PC-9 (cell line): ENCODE data around the gene IMPA2. TPM values are rescaled to one million over a fixed set of nuclear protein-coding genes. Genes with fewer than 3 reads are reported as not detected.

Experiments
- BruUV-seq: library from RNA; stranded (reverse); fragments of 400-500 nt; replicated peaks from 2 replicates; lab custom pipeline; 2021; lab: Mats Ljungman, UMichigan
- CTCF ChIA-PET: fragments of 300-600 bp; sonication (Branson Sonifier 250); formaldehyde crosslinking; loops from one replicate; lab custom pipeline; 2022; ENCODE audit warnings: antibody characterized with exemption; lab: Charles Lee
- POLR2A ChIA-PET: fragments of 300-600 bp; sonication (Branson Sonifier 250); formaldehyde crosslinking; loops from one replicate; lab custom pipeline; 2022; ENCODE audit warnings: antibody characterized with exemption; ENCODE audit not compliant: unreplicated experiment; lab: Charles Lee
- DNase-seq, 2 experiments: peaks; one replicate each; pipeline versions ENCODE4 v3.0.0 to v3.0.0-alpha.2; 2015 to 2022; ENCODE audit warnings: mixed read lengths in 1 of 2
- H2AFZ ChIP-seq: fragments of 200-600 bp; sonication (generic); 2 replicates; pipeline ENCODE4 v1.8.1; 2017; ENCODE audit warnings: antibody characterized with exemption
- H3F3A ChIP-seq: fragments of 200-600 bp; sonication (generic); 2 replicates; pipeline ENCODE4 v1.8.1; 2017; ENCODE audit warnings: antibody characterized with exemption, mild to moderate bottlenecking, low read depth; ENCODE audit not compliant: insufficient read depth
- H3K27ac ChIP-seq: fragments of 200-600 bp; sonication (generic); 2 replicates; pipeline ENCODE4 v1.6.1; 2016; ENCODE audit warnings: mixed run types
- H3K27me3 ChIP-seq: fragments of 200-600 bp; sonication (generic); 2 replicates; pipeline ENCODE4 v1.6.1; 2016; ENCODE audit warnings: low read depth, mixed run types; ENCODE audit not compliant: insufficient read depth
- H3K36me3 ChIP-seq: fragments of 200-600 bp; sonication (generic); 2 replicates; pipeline ENCODE4 v1.6.1; 2016; ENCODE audit warnings: low read depth, mixed run types
- H3K4me1 ChIP-seq: fragments of 200-600 bp; sonication (generic); replicated peaks from 2 replicates; pipeline ENCODE4 v1.6.1; 2016; ENCODE audit warnings: mixed run types; ENCODE audit not compliant: insufficient read depth
- H3K4me2 ChIP-seq: fragments of 200-600 bp; sonication (generic); 2 replicates; pipeline ENCODE4 v1.6.1; 2017; ENCODE audit warnings: mixed run types
- H3K4me3 ChIP-seq: fragments of 200-600 bp; sonication (generic); 2 replicates; pipeline ENCODE4 v1.6.1; 2016; ENCODE audit warnings: mixed run types
- H3K79me2 ChIP-seq: fragments of 200-600 bp; sonication (generic); 2 replicates; pipeline ENCODE4 v1.6.1; 2017; ENCODE audit warnings: low read depth, mixed run types
- H3K9me2 ChIP-seq: fragments of 200-600 bp; sonication (generic); 2 replicates; pipeline ENCODE4 v1.8.1; 2017; ENCODE audit warnings: mild to moderate bottlenecking; ENCODE audit not compliant: insufficient read depth
- H3K9me3 ChIP-seq: fragments of 200-600 bp; sonication (generic); 2 replicates; pipeline ENCODE4 v1.8.1; 2016; ENCODE audit warnings: low read depth; ENCODE audit not compliant: insufficient read depth
- H4K20me1 ChIP-seq: fragments of 200-600 bp; sonication (generic); 2 replicates; pipeline ENCODE4 v1.8.1; 2017; ENCODE audit not compliant: insufficient read depth
- CTCF ChIP-seq: fragments of 200-600 bp; sonication (generic); conservative IDR thresholded peaks from 2 replicates; pipeline ENCODE4 v1.6.1; 2017; ENCODE audit warnings: mixed run types, antibody characterized with exemption, mild to moderate bottlenecking, moderate library complexity
- EZH2 ChIP-seq: fragments of 200-600 bp; sonication (generic); IDR thresholded peaks from 2 replicates; pipeline ENCODE4 v1.8.0; 2017; ENCODE audit warnings: antibody characterized with exemption, low read depth
- intact Hi-C: fragments of 100-400 bp; cut with micrococcal nuclease; formaldehyde crosslinking; loops from one replicate; pipeline ENCODE4 v1.10.0; 2022; ENCODE audit not compliant: unreplicated experiment
- total RNA-seq: library from RNA; stranded (reverse); gene quantifications from 2 replicates; pipeline ENCODE4 v1.2.3, GENCODE V29; 2021

IMPA2 gene
- total RNA-seq, 1 experiment from 2014 or later: 91.4 TPM

GRCh38 chr18:12079491-12080237, 98.4 kb downstream of the IMPA2 start:
- Histone ChIP-seq H3K27ac (no peak overlapping the region), H3K27me3 (no peaks in the 10 kb centered on the region), H3K9me2 (no peaks in the 10 kb centered on the region), H3K4me2 (no peak overlapping the region), H2AFZ (no peak overlapping the region), H3F3A (peaks cover 4% of the 10 kb centered on the region; the same call in 1 of the 2 replicates), H4K20me1 (no peaks in the 10 kb centered on the region), H3K36me3 (no peaks in the 10 kb centered on the region), H3K4me1 (no peaks in the 10 kb centered on the region), H3K9me3 (no peaks in the 10 kb centered on the region; the same call in 1 of the 2 replicates), H3K4me3 (no peak overlapping the region), H3K79me2 (no peaks in the 10 kb centered on the region)
- no peak for TF ChIP-seq CTCF
- no peak for TF ChIP-seq EZH2
- DNase-seq: peak in 1 of 2 experiments; percentile 34
- intact Hi-C loops: no loop called here
- ChIA-PET CTCF (no interaction called here), POLR2A (interaction anchor here (0.6 kb wide), 2 partner anchors 10 to 20 kb away, joined by 5 to 6 read pairs; no protein-coding TSS in a partner anchor)
- no TSS peak for BruUV-seq

Other genes starting within 250 kb of the IMPA2 start
- gene CHMP1B, start 130.1 kb upstream of the IMPA2 start, total RNA-seq: 68.0 and 73.6 TPM in 2 replicates
- 40.7 and 54.9 TPM in 2 replicates for gene MPPE1, start 73.2 kb upstream of the IMPA2 start, total RNA-seq
- gene ANKRD62, start 112.3 kb downstream of the IMPA2 start, total RNA-seq: 0.20 TPM in 1 of 2 replicates, not detected in the other